HTERT RPE-1 (cell line): ENCODE data around the gene HIVEP2.
"Not testable (repeated sequence)": the region's sequence is repeated elsewhere in the genome, so short reads cannot be mapped to it uniquely, and the experiment has no call there.

Experiments used
- in situ Hi-C: fragments of 300-500 bp; cut with MboI; formaldehyde crosslinking; loops from 4 replicates; pipeline ENCODE4 v1.14.3; 2020; ENCODE audit warnings: low sequenced_read_pairs

The HIVEP2 gene, protein sequence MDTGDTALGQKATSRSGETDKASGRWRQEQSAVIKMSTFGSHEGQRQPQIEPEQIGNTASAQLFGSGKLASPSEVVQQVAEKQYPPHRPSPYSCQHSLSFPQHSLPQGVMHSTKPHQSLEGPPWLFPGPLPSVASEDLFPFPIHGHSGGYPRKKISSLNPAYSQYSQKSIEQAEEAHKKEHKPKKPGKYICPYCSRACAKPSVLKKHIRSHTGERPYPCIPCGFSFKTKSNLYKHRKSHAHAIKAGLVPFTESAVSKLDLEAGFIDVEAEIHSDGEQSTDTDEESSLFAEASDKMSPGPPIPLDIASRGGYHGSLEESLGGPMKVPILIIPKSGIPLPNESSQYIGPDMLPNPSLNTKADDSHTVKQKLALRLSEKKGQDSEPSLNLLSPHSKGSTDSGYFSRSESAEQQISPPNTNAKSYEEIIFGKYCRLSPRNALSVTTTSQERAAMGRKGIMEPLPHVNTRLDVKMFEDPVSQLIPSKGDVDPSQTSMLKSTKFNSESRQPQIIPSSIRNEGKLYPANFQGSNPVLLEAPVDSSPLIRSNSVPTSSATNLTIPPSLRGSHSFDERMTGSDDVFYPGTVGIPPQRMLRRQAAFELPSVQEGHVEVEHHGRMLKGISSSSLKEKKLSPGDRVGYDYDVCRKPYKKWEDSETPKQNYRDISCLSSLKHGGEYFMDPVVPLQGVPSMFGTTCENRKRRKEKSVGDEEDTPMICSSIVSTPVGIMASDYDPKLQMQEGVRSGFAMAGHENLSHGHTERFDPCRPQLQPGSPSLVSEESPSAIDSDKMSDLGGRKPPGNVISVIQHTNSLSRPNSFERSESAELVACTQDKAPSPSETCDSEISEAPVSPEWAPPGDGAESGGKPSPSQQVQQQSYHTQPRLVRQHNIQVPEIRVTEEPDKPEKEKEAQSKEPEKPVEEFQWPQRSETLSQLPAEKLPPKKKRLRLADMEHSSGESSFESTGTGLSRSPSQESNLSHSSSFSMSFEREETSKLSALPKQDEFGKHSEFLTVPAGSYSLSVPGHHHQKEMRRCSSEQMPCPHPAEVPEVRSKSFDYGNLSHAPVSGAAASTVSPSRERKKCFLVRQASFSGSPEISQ (N-terminal part only)

DNA sequence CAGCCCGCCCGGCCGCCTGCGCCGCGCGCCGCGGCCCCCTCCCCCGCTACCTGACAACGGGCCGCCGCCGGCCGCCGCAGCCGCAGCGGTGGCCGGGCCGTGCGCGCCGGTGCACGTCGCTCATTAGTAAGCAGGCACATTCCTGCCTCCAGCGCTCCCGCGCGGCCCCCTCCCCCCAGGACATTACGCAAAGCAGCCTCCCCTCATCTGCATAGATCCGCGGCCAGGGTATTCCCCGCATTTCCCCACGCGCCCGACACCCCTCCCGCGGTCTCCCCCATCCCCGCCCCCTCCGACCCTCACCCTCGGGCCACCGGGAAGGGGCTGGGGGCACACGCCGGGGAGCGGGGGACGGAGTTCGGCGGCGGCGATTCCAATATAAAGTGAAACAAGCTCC, at the start of gene HIVEP2:
Gene HIVEP2, minus strand, starts transcription at position 128 of the 397 bp plus-strand sequence. CDS start 170,438 bp downstream, outside the sequence.
- in situ Hi-C loops: no loop called here

- in situ Hi-C loops: no loop called here
Observed at GRCh38 chr6:142993977-142994376, 49.0 kb upstream of the HIVEP2 start.

DNA sequence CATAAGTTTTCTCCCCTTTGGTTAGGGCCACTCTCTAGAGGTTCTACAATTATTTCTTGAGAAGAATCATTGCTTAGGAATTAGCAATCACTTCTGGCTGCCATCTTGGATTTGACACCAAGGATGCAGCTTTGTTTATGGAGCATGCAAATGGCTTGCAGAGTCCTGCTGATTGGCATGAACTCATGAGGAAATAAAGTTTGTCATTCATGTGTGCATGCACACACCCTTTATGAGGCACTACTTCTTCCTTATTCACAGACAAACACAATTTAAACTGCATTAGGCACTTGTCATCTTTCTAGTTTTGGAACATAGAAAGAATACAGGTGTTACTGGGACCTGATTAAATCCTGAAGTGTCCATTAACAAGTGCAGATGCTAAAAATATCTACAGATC, 42.5 kb upstream of the HIVEP2 start:
- in situ Hi-C loops: no loop called here

DNA sequence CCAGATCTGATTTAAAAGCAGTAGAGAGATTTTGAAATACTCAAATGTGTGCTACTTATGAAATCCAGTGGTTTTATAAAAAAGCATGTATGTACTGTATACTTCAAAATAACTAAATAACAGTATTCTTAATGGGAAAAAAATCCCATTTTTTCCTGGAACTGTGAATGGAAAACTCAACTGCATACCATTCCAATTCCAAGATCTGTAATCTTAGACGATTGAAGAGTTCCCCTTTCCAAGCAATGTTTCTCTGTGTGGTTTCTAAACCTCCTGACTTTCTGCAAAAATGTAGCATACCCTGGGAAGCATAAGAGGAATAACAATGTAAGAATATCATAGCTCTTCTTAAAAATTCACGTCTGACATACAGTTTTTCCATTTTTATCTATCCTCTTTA, 40.3 kb upstream of the HIVEP2 start:
- in situ Hi-C loops: no loop called here

DNA sequence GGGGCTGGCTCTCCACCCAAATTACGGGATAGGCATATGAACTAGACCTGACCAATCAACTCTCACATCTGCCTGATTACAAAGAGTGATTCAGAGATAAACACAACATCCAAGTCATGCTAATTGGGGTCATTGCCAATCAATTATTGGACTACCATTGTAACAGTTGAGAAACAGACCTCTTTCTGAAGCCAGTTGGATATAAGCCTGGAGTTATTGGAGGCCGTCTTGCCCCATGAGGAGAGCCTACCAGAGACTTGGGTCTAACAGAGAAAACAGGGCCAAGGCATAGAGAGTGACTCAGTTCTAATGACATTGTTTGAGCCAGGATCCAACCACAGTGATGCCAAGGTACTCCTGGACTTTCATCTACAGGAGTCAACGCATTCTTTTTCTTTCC, 39.4 kb upstream of the HIVEP2 start:
- in situ Hi-C loops: no loop called here

- in situ Hi-C loops: no loop called here
Observed at GRCh38 chr6:142975365-142975764, 30.4 kb upstream of the HIVEP2 start.

GRCh38 chr6:142970941-142971340, 26.0 kb upstream of the HIVEP2 start:
- in situ Hi-C loops: not testable (repeated sequence)

DNA sequence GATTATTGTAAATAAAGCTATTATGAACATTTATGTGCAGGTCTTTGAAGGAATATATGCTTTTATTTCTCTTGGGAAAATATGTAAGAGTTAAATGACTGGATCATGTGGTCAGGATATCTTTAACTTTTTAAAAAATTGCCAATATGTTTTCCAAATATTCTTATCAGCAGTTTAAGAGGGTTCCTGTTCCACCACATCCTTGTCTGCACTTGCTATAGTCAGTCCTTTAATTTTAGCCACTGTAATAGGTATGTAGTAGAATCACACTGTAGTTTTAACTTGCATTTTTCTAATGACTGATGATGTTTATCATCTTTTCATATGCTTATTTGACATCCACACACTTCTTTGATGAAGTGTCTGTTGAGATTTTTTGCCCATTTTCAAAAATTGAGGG, 23.6 kb upstream of the HIVEP2 start:
- in situ Hi-C loops: no loop called here

DNA sequence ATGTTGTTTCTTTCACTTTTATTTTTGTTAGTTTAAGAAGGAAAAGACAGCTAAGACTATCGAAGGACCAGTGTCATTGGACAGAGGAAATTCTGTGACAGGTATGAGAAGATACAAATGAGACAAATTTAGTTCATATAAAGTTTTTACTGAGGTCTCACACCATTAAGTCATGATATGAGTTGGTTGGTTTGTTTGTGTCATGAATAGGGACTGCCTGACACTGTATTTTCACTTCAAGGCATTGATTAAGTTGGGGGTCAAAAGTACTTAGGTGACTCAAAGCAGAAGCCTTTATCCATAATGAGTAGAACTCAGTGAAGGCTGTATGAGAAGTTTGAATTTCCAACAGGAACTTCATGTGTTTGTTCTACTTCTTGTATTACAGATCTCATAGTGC, 21.3 kb upstream of the HIVEP2 start:
- in situ Hi-C loops: no loop called here

DNA sequence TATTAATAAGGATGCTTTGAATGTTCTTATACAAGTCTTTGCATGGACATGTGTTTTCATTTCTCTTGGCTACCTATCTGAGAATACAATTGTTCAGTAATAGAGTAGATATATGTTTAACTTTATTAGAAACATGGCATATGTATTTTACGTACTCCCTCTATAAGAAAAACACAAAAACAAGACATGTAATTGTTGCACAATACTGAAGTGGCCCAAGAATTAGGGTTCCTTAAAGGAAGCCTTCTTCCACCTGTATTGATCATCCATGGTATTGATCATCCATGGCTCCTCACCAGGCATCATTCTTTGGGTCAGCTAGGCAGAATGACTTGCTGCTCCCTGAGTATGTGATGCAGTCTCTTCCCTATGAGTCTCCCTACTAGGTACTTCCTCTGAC, 20.2 kb upstream of the HIVEP2 start:
- in situ Hi-C loops: no loop called here

DNA sequence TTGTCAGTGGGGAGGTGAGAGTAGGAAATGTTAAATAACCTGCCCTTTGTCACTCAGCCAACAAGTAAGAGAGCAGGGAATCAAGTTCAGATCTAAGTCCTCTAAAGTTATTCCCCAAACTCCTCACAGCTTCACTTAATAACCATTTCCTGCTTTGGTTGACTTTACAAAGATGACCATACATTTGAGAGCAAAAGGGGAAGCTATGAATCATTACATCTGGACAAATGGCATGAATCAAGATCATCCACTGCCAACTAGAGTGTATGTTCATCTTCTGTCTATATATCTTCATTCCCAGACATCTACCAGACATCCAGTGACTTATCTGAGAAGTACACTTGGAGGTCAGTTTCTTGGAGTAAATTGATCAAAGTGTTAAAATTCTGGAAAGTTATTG, 15.1 kb upstream of the HIVEP2 start:
- in situ Hi-C loops: no loop called here

- in situ Hi-C loops: no loop called here
Observed at GRCh38 chr6:142958343-142958742, 13.4 kb upstream of the HIVEP2 start.

DNA sequence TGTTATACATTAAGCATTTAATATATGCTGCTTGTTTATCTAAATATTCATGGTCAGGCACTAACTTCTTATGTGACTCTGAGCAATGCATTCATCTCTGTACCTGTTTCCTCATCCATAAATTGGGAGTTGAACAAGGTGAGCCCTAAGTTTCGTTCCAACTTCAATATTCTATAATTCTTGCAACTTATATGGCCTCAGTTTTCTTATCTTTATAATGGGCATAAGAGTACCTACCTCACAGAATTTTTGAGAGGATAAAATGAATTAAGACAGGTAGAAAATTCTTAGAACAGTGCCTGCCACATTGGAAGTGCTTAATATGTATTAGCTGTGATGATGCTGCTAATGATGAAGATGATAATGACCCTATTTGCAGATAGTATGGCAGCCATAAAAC, 11.8 kb upstream of the HIVEP2 start:
- in situ Hi-C loops: no loop called here

- in situ Hi-C loops: no loop called here
Observed at GRCh38 chr6:142954844-142955243, 9.9 kb upstream of the HIVEP2 start.

DNA sequence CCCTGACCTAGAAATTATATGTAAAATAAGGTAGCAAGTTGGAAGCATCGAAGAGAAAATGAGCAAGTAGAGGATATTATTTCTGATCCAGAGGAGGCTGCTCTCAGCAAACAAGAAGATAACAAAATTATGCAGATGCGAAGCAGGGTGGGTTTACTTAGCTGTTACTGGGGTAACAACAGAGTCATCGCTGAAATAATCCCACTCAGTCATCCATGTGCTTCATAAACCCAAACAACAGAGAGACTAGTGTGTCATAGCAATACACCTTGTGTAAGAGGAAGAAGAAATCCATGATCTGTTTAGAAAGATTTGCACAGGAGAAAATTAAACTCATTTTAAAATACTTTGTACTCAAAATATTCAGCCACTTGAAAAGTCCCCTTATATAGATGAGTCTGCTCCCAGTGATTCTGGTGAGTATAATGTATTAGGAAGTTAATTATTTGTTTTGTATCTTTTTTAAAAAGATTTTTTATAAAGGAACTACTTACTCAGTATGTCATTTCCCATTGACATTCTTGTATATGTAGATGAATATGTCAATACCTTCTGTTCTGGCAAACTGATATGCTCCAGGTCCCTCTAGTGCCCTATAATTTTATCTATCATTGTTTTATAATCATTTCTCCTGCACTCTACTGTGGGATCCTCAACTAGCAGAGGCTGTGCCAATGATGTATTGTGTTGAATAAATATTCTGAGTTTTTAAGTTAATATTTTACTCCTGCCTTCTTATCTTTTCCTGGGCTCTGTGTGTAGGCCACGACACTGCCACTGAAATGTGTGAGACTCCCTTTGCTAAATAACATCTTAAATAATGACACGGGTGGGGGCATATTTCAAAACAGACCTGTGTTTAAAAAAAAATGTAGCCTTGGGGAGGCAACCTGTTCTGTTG, 8.6 kb upstream of the HIVEP2 start:
- in situ Hi-C loops: no loop called here

GRCh38 chr6:142952614-142953013, 7.6 kb upstream of the HIVEP2 start:
- in situ Hi-C loops: no loop called here

- in situ Hi-C loops: no loop called here
Observed at GRCh38 chr6:142950291-142950690, 5.3 kb upstream of the HIVEP2 start.

DNA sequence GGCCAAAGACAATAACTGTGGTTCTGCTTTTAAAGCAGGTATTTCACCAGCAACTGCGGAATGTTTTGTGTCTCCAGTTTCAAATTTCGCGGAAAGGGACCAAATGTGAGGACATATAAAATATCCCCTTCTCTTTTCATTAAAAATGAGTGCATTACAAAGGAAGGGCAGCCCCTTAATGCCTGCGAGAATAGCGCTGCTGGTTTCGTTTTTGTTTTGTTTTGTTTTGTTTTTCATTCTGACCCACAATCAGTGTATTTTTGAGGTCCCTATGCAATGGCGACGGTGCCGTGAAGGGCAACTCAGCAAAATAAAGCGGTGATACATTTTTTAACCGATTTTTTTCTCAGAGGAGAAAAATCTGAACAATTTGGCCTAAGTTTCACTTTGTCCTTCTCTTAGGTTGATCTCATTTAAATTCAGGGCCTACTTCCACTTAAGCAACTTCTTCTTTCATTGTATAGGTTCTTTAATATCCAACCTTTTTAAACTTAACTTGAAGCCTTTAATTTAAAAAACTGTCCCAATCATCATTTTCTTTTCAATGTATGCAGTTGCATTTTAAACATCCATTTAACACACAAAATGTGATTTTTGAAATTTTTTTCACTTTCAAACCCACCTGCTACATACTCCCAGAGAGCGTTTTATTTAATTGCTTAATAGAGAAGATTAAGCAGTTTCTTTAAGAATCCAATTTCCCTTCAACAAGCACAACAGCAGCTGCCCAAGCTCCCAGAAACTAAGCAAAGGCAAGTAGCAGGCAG, 2.9 kb upstream of the HIVEP2 start:
- in situ Hi-C loops: no loop called here

- in situ Hi-C loops: no loop called here
Observed at GRCh38 chr6:142946924-142947713, 2.1 kb upstream of the HIVEP2 start.
